A549 treated with GW870086 at 1 μM for 4 hours (cell line): Measurements from ENCODE around the gene ISL1. TPM values are rescaled to one million over a fixed set of nuclear protein-coding genes. Genes with fewer than 3 reads are reported as not detected.

ENCODE experiments used
- total RNA-seq: library from RNA; stranded (reverse); fragments of 200-300 nt; extraction: Qiagen RNA extraction; gene quantifications from 5 replicates; pipeline ENCODE4 v1.2.3, GENCODE V29; 2022; ENCODE audit warnings: low read depth

Gene ISL1
- 0.14 TPM in 1 of 5 replicates, not detected in the others for total RNA-seq

GRCh38 chr5:51383131-51384121, at the start of gene ISL1:
Gene ISL1, plus strand, starts transcription at chr5:51383448. Its CDS starts 224 bp downstream, at chr5:51383672.

